Activated CD4-positive, alpha-beta T cell treated with anti-CD3 and anti-CD28 coated beads, Interleukin-2, amount 10 ng/mL, durations not matched to agents 24 days and 14 days (primary cell): ENCODE data around the gene CTSC. TPM values are rescaled to one million over a fixed set of nuclear protein-coding genes. Genes with fewer than 3 reads are reported as not detected.
"Not testable (repeated sequence)": the region's sequence is repeated elsewhere in the genome, so short reads cannot be mapped to it uniquely, and the experiment has no call there.

Experiments used
- DNase-seq: peaks from one replicate; pipeline ENCODE4 v3.0.0; 2022
- H3K27ac Mint-ChIP-seq: one replicate; pipeline ENCODE4 v1.8.0; 2022; ENCODE audit warnings: mild to moderate bottlenecking, mixed read lengths
- H3K27me3 Mint-ChIP-seq: one replicate; pipeline ENCODE4 v1.8.0; 2022; ENCODE audit warnings: mixed read lengths
- H3K36me3 Mint-ChIP-seq: one replicate; pipeline ENCODE4 v1.8.0; 2022; ENCODE audit warnings: low read depth, mild to moderate bottlenecking, mixed read lengths
- H3K4me1 Mint-ChIP-seq: one replicate; pipeline ENCODE4 v1.8.0; 2021; ENCODE audit warnings: mixed read lengths
- H3K4me3 Mint-ChIP-seq: one replicate; pipeline ENCODE4 v1.8.0; 2022; ENCODE audit warnings: mild to moderate bottlenecking, moderate library complexity, mixed read lengths
- H3K9me3 Mint-ChIP-seq: one replicate; pipeline ENCODE4 v1.8.0; 2021; ENCODE audit warnings: mixed read lengths
- intact Hi-C: fragments of 100-400 bp; cut with micrococcal nuclease; formaldehyde crosslinking; loops from one replicate; pipeline ENCODE4 v1.15.1; 2023
- total RNA-seq: library from RNA; stranded (reverse); gene quantifications from 2 replicates; pipeline ENCODE4 v1.2.3, GENCODE V29; 2022

Gene CTSC
- total RNA-seq, 1 donor from 2014 or later, result 71.8 TPM

DNA sequence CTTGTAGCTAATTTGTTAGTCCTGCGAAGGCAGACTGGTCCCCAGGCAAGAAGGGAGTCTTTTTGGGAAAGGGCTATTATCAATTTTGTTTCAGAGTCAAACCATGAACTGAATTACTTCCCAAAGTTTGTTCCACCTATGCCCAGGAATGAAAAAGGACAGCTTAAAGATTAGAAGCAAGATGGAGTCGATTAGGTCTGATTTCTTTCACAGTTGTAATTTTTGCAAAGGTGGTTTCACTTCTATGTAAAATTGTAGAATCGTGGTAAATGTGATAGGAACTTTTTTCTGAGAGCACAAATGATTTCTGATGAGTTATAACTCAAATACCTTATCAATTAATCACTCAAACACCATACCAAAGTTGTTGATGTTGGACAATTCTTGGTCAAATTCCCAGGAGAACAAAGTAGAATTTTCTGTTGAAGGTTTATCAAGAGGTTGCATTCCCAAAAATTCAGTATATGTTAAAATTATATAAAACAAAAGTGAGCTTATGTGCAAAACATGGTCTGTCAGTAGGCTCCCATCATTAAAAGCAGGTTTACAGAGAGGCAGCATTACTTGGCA, 2.9 kb upstream of the CTSC start:
- Mint-ChIP-seq H3K4me1 (peaks cover 35% of the 10 kb centered on the region), H3K4me3 (no peak overlapping the region), H3K27me3 (no peaks in the 10 kb centered on the region), H3K9me3 (no peaks in the 10 kb centered on the region), H3K36me3 (peaks cover 5% of the 10 kb centered on the region), H3K27ac (no peak overlapping the region)
- no peak for DNase-seq
- intact Hi-C loops, result no loop called here

- intact Hi-C loops, result loop anchor here (1.0 to 5.0 kb wide), 5 partner anchors 19 to 199 kb away; no protein-coding TSS in a partner anchor
- peak overlapping the region; percentile 83 for H3K4me3 Mint-ChIP-seq
- H3K36me3 Mint-ChIP-seq, result peaks cover 22% of the 10 kb centered on the region
- peak overlapping the region; percentile 99 for H3K27ac Mint-ChIP-seq
- no peaks in the 10 kb centered on the region for H3K27me3 Mint-ChIP-seq
- peak; percentile 81 for DNase-seq
- H3K9me3 Mint-ChIP-seq, result no peaks in the 10 kb centered on the region
- H3K4me1 Mint-ChIP-seq, result peaks cover 42% of the 10 kb centered on the region
Observed at GRCh38 chr11:88337987-88338668, 592 bp upstream of the CTSC start.

- intact Hi-C loops, result loop anchor here (5.0 kb wide), 1 partner anchor 202 kb away; no protein-coding TSS in a partner anchor
- peak overlapping the region; percentile 83 for H3K4me3 Mint-ChIP-seq
- H3K4me1 Mint-ChIP-seq, result peaks cover 45% of the 10 kb centered on the region
- peaks cover 46% of the 10 kb centered on the region for H3K36me3 Mint-ChIP-seq
- H3K27ac Mint-ChIP-seq, result peak overlapping the region; percentile 71
- no peak for DNase-seq
- H3K9me3 Mint-ChIP-seq, result no peaks in the 10 kb centered on the region
- H3K27me3 Mint-ChIP-seq, result no peaks in the 10 kb centered on the region
Observed at GRCh38 chr11:88335284-88335683, 2.3 kb downstream of the CTSC start.

- intact Hi-C loops, result no loop called here
- Mint-ChIP-seq H3K4me1 (peaks cover 47% of the 10 kb centered on the region), H3K9me3 (no peaks in the 10 kb centered on the region), H3K4me3 (peak overlapping the region; percentile 63), H3K36me3 (peaks cover 59% of the 10 kb centered on the region), H3K27me3 (no peaks in the 10 kb centered on the region), H3K27ac (peak overlapping the region; percentile 32)
- no peak for DNase-seq
Observed at GRCh38 chr11:88333862-88334261, 3.7 kb downstream of the CTSC start.

DNA sequence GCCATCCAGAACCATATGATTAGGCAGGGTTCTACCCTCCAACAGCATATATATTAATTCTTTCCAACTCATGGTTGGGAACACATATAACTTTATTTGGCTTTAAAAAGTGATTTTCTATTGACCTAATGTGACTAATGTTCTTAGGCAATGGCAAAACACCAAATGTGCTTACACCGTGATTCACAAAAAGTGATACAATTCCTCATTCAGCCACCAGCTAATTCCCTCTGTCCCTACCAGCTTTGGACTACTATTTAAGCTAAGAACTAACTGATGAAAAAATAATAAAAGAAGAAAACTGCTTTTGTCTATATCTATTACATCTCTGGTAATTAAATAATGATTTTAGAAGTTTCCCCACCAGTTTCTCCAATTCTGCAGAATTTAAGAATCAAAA, 4.7 kb downstream of the CTSC start:
- no peak overlapping the region for H3K4me3 Mint-ChIP-seq
- no peak for DNase-seq
- H3K27me3 Mint-ChIP-seq, result no peaks in the 10 kb centered on the region
- intact Hi-C loops, result no loop called here
- H3K4me1 Mint-ChIP-seq, result peaks cover 47% of the 10 kb centered on the region
- peaks cover 65% of the 10 kb centered on the region for H3K36me3 Mint-ChIP-seq
- H3K9me3 Mint-ChIP-seq, result no peaks in the 10 kb centered on the region
- H3K27ac Mint-ChIP-seq, result no peak overlapping the region

DNA sequence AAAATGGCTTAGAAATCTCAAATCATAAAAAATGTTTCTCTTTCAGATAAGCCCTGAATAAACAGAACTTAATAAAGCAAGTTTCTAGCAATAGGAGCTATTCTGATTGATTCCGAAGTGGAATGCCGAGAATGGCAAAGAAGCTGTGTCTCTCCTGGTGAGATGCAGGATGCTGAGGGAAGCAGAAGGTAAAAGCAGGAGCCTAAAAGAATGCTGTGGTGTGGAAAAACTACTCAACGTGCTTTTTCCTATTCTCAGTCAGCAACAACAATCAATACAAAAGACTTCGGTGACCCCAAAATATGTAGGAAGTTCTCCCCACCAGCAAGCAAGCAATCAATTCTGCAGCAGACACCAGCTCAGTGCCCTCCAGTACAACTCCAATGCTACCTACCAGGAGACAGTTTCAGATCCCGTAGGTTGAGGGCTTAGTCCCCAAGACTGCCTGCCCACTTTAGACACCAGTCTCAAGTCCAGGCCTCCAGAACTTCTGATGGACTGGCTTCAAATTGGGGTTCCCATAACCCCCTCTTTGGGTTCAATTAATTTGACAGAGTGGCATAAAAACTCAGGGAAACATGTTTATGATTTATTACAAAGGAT, 6.6 kb downstream of the CTSC start:
- no peaks in the 10 kb centered on the region for H3K27me3 Mint-ChIP-seq
- peaks cover 78% of the 10 kb centered on the region for H3K36me3 Mint-ChIP-seq
- no peak overlapping the region for H3K4me3 Mint-ChIP-seq
- intact Hi-C loops, result no loop called here
- no peaks in the 10 kb centered on the region for H3K9me3 Mint-ChIP-seq
- no peak for DNase-seq
- H3K27ac Mint-ChIP-seq, result no peak overlapping the region
- peaks cover 60% of the 10 kb centered on the region for H3K4me1 Mint-ChIP-seq

- intact Hi-C loops, result no loop called here
- H3K27ac Mint-ChIP-seq, result no peak overlapping the region
- H3K27me3 Mint-ChIP-seq, result no peaks in the 10 kb centered on the region
- H3K4me3 Mint-ChIP-seq, result no peak overlapping the region
- H3K36me3 Mint-ChIP-seq, result peaks cover 78% of the 10 kb centered on the region
- peaks cover 60% of the 10 kb centered on the region for H3K4me1 Mint-ChIP-seq
- DNase-seq, result no peak
- no peaks in the 10 kb centered on the region for H3K9me3 Mint-ChIP-seq
Observed at GRCh38 chr11:88329563-88330250, 7.8 kb downstream of the CTSC start.

DNA sequence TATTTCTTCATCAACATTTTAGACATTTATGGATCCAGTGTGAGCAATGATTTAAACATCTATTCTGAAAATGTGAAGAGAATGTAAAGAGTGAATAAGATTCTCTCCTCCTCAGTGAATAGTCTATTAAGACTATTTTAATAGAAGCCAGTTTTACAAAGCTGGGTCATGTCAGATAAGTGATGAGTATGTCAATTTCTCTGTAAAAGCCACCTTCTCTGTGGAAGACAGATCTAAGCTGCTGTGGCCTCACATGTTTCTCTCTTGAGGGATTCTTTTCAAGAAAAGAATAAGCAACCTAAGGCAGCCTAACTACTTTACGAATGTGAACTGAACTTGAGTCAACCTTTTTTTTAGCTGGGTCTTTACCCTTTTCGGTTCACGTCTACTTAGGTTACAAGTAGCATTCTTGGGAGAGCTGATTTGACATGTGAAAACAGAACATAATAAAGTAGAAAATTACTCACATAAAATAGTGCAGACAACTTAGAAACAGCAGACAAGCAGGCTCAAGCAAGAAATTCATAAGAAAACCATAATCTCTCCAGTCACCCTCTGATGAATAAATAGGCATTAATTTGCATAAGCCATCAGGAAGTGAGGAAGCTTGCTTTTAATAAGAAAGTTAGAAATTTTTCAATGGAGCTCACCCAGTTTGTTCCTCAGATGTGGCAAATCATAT, 9.9 kb downstream of the CTSC start:
- intact Hi-C loops, result no loop called here
- H3K27me3 Mint-ChIP-seq, result no peaks in the 10 kb centered on the region
- H3K9me3 Mint-ChIP-seq, result peaks cover 10% of the 10 kb centered on the region
- no peak overlapping the region for H3K4me3 Mint-ChIP-seq
- no peak overlapping the region for H3K27ac Mint-ChIP-seq
- H3K36me3 Mint-ChIP-seq, result peaks cover 83% of the 10 kb centered on the region
- peaks cover 72% of the 10 kb centered on the region for H3K4me1 Mint-ChIP-seq
- no peak for DNase-seq

DNA sequence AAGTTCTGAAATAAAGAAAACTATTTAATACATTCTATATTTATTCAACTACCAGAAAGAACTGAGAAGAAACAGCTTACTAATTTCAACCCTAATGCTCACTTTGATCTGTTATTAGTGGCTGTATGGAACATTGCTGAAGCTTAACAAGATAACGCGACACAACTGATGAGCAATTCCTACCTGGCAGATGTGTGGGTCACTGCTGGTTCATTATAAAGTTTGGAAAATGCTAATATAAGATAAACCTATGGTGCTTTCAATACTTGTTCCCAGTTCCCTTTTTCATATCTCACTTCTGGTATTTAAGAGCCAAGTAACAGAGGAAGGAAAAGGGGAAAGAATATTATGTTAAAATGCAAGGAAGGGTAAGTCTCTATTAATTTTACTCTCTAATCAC, 10.5 kb downstream of the CTSC start:
- peaks cover 10% of the 10 kb centered on the region for H3K9me3 Mint-ChIP-seq
- no peak overlapping the region for H3K4me3 Mint-ChIP-seq
- peaks cover 86% of the 10 kb centered on the region for H3K36me3 Mint-ChIP-seq
- DNase-seq, result no peak
- no peak overlapping the region for H3K27ac Mint-ChIP-seq
- intact Hi-C loops, result no loop called here
- no peaks in the 10 kb centered on the region for H3K27me3 Mint-ChIP-seq
- H3K4me1 Mint-ChIP-seq, result peaks cover 76% of the 10 kb centered on the region

GRCh38 chr11:88326099-88326498, 11.4 kb downstream of the CTSC start:
- Mint-ChIP-seq H3K4me1 (peaks cover 73% of the 10 kb centered on the region), H3K9me3 (peaks cover 10% of the 10 kb centered on the region), H3K27me3 (no peaks in the 10 kb centered on the region), H3K27ac (no peak overlapping the region), H3K36me3 (peaks cover 87% of the 10 kb centered on the region), H3K4me3 (no peak overlapping the region)
- intact Hi-C loops, result no loop called here
- no peak for DNase-seq

GRCh38 chr11:88324562-88325345, 12.8 kb downstream of the CTSC start:
- Mint-ChIP-seq H3K4me1 (peaks cover 67% of the 10 kb centered on the region), H3K27ac (no peak overlapping the region), H3K27me3 (no peaks in the 10 kb centered on the region), H3K36me3 (peaks cover 82% of the 10 kb centered on the region), H3K9me3 (peaks cover 10% of the 10 kb centered on the region), H3K4me3 (peak overlapping the region; percentile 13)
- intact Hi-C loops, result no loop called here
- no peak for DNase-seq

DNA sequence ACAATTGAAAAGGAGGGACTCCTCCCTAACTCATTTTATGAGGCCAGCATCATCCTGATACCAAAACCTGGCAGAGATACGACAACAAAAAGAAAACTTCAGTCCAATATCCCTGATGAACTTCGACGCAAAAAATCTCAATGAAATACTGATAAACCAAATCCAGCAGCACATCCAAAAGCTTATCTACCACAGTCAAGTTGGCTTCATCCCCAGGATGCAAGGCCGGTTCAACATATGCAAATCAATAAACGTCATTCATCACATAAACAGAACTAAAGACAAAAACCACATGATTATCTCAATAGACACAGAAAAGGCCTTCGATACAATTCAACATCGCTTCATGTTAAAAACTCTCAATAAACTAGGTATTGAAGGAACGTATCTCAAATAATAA, 14.7 kb downstream of the CTSC start:
- H3K27me3 Mint-ChIP-seq, H3K4me3 Mint-ChIP-seq, intact Hi-C loops, DNase-seq, H3K9me3 Mint-ChIP-seq, H3K27ac Mint-ChIP-seq: not testable (repeated sequence)
- Mint-ChIP-seq H3K36me3 (peaks cover 71% of the 10 kb centered on the region), H3K4me1 (peaks cover 53% of the 10 kb centered on the region)

DNA sequence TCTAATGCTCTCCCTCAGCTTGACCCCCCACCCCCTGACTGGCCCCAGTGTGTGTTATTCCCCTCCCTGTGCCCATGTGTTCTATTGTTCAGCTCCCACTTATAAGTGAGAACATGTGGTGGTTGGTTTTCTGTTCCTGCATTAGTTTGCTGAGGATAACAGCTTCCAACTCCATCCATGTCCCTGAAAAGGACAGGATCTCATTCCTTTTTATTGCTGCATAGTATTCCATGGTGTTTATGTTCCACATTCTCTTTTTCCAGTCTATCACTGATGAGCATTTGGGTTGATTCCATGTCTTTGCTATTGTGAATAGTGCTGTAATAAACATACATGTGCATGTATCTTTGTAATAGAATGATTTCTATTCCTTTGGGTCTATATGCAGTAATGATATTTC, 16.1 kb downstream of the CTSC start:
- H3K4me1 Mint-ChIP-seq, result peaks cover 42% of the 10 kb centered on the region
- peaks cover 60% of the 10 kb centered on the region for H3K36me3 Mint-ChIP-seq

More for the DNA sequence above, 16.1 kb downstream of the CTSC start:
- H3K27me3 Mint-ChIP-seq, DNase-seq, H3K9me3 Mint-ChIP-seq, H3K27ac Mint-ChIP-seq, intact Hi-C loops, H3K4me3 Mint-ChIP-seq: not testable (repeated sequence)
